Upper lobe of right lung (tissue), 1 donor: ENCODE measurements around the gene AMOTL1. TPM values are rescaled to one million over a fixed set of nuclear protein-coding genes. Genes with fewer than 3 reads are reported as not detected.

Source experiments
- ATAC-seq: fragments of 200-7000 bp; cut with Tn5 transposase; one replicate; pipeline ENCODE4 v1.9.1; 2020; ENCODE audit warnings: mild to moderate bottlenecking, moderate library complexity
- DNase-seq: peaks from one replicate; pipeline ENCODE4 v3.0.0-alpha.2; 2020
- H3K27ac ChIP-seq: fragments of 200-600 bp; one replicate; pipeline ENCODE4 v1.8.0; 2022
- H3K27me3 ChIP-seq: fragments of 200-600 bp; one replicate; pipeline ENCODE4 v1.8.0; 2022; ENCODE audit warnings: mild to moderate bottlenecking
- H3K36me3 ChIP-seq: fragments of 200-600 bp; one replicate; pipeline ENCODE4 v1.8.0; 2022
- H3K4me1 ChIP-seq: fragments of 200-600 bp; one replicate; pipeline ENCODE4 v1.8.0; 2022
- H3K4me3 ChIP-seq: fragments of 200-600 bp; one replicate; pipeline ENCODE4 v1.8.0; 2022; ENCODE audit warnings: mild to moderate bottlenecking
- H3K9me3 ChIP-seq: fragments of 200-600 bp; one replicate; pipeline ENCODE4 v1.8.0; 2022
- CTCF ChIP-seq: fragments of 200-600 bp; IDR thresholded peaks from one replicate; pipeline ENCODE4 v1.8.0; 2022; ENCODE audit warnings: antibody characterized with exemption
- intact Hi-C: fragments of 100-400 bp; cut with DNase I; formaldehyde crosslinking; loops from one replicate; pipeline ENCODE4 v1.11.0; 2022
- total RNA-seq: library from RNA; stranded (reverse); fragmentation: NEBNext Ultra II Directional; extraction: Animal tissue kit (Norgen Biotek cat#: 25700); gene quantifications from one replicate; pipeline ENCODE4 v1.2.1, GENCODE V29; 2021
- donor health status: DM: no; HTN: yes; CAD: no; lungs with severe emphysema.

Gene AMOTL1
- total RNA-seq, 1 donor from 2014 or later: 62.5 TPM

- no peaks in the 10 kb centered on the region for H3K9me3 ChIP-seq
- no peaks in the 10 kb centered on the region for H3K4me1 ChIP-seq
- no peak overlapping the region for H3K27ac ChIP-seq
- peaks cover 90% of the 10 kb centered on the region for H3K36me3 ChIP-seq
- TF ChIP-seq CTCF: no peak
- H3K27me3 ChIP-seq: no peaks in the 10 kb centered on the region
- H3K4me3 ChIP-seq: no peak overlapping the region
- DNase-seq (no peak), ATAC-seq (no peak)
- intact Hi-C loops: no loop called here
Measured at GRCh38 chr11:94860333-94860732, 92.2 kb downstream of the AMOTL1 start.

- H3K9me3 ChIP-seq: no peaks in the 10 kb centered on the region
- peaks cover 90% of the 10 kb centered on the region for H3K36me3 ChIP-seq
- H3K4me1 ChIP-seq: no peaks in the 10 kb centered on the region
- H3K27me3 ChIP-seq: no peaks in the 10 kb centered on the region
- no peak for TF ChIP-seq CTCF
- intact Hi-C loops: no loop called here
- ATAC-seq (no peak), DNase-seq (no peak)
- no peak overlapping the region for H3K4me3 ChIP-seq
- H3K27ac ChIP-seq: no peak overlapping the region
Measured at GRCh38 chr11:94861306-94861845, 93.2 kb downstream of the AMOTL1 start.

GRCh38 chr11:94862926-94863880, 95.0 kb downstream of the AMOTL1 start:
- H3K36me3 ChIP-seq: peaks cover 90% of the 10 kb centered on the region
- no peak for DNase-seq
- no peaks in the 10 kb centered on the region for H3K9me3 ChIP-seq
- ATAC-seq: no peak
- H3K4me3 ChIP-seq: no peak overlapping the region
- intact Hi-C loops: no loop called here
- no peak for TF ChIP-seq CTCF
- H3K27ac ChIP-seq: no peak overlapping the region
- H3K4me1 ChIP-seq: no peaks in the 10 kb centered on the region
- no peaks in the 10 kb centered on the region for H3K27me3 ChIP-seq

GRCh38 chr11:94864506-94865045, 96.4 kb downstream of the AMOTL1 start:
- no peak for TF ChIP-seq CTCF
- Histone ChIP-seq H3K27me3 (no peaks in the 10 kb centered on the region), H3K9me3 (no peaks in the 10 kb centered on the region), H3K4me3 (no peak overlapping the region), H3K4me1 (no peaks in the 10 kb centered on the region), H3K27ac (no peak overlapping the region), H3K36me3 (peaks cover 88% of the 10 kb centered on the region)
- DNase-seq (no peak), ATAC-seq (no peak)
- intact Hi-C loops: no loop called here

- intact Hi-C loops: no loop called here
- no peaks in the 10 kb centered on the region for H3K27me3 ChIP-seq
- no peak for DNase-seq
- H3K9me3 ChIP-seq: no peaks in the 10 kb centered on the region
- H3K36me3 ChIP-seq: peaks cover 88% of the 10 kb centered on the region
- H3K27ac ChIP-seq: no peak overlapping the region
- no peak for TF ChIP-seq CTCF
- ATAC-seq: no peak
- no peaks in the 10 kb centered on the region for H3K4me1 ChIP-seq
- no peak overlapping the region for H3K4me3 ChIP-seq
Measured at GRCh38 chr11:94866231-94866822, 98.2 kb downstream of the AMOTL1 start.
